Fibroblast of lung (primary cell): ENCODE measurements around the gene ABLIM2. TPM values are rescaled to one million over a fixed set of nuclear protein-coding genes. Genes with fewer than 3 reads are reported as not detected.

ENCODE experiments used
- DNase-seq, 2 donors: peaks; one replicate each; pipeline versions ENCODE4 v3.0.0 to v3.0.0-alpha.2; 2010; ENCODE audit warnings: low read depth in 2 of 2
- H2AFZ ChIP-seq: 2 replicates; pipeline ENCODE4 v1.5.1; 2012; ENCODE audit warnings: low read length, control low read depth, inconsistent platforms
- H3K27ac ChIP-seq: 2 replicates; pipeline ENCODE4 v1.5.1; 2011; ENCODE audit warnings: low read length, control low read depth; ENCODE audit not compliant: insufficient read depth
- H3K27me3 ChIP-seq: 2 replicates; pipeline ENCODE4 v1.5.1; 2011; ENCODE audit warnings: mild to moderate bottlenecking, low read length; ENCODE audit not compliant: control insufficient read depth, insufficient read depth
- H3K36me3 ChIP-seq: 2 replicates; pipeline ENCODE4 v1.5.1; 2011; ENCODE audit warnings: low read length; ENCODE audit not compliant: control insufficient read depth, insufficient read depth
- H3K4me1 ChIP-seq: 2 replicates; pipeline ENCODE4 v1.5.1; 2011; ENCODE audit warnings: low read length; ENCODE audit not compliant: control insufficient read depth, insufficient read depth; ENCODE audit errors: extremely low read depth
- H3K4me2 ChIP-seq: 2 replicates; pipeline ENCODE4 v1.5.1; 2011; ENCODE audit warnings: low read length, control low read depth; ENCODE audit not compliant: insufficient read depth; ENCODE audit errors: extremely low read depth
- H3K4me3 ChIP-seq, 4 experiments: fragments of 200-600 bp in 1 of 4; sonication (generic) in 1 of 4; replicated peaks in 1 of 4; 2 replicates each; pipeline ENCODE4 v1.5.1; 2011 to 2016; ENCODE audit warnings: low read length in 4 of 4, low read depth in 3 of 4, mild to moderate bottlenecking in 3 of 4, control low read depth in 2 of 4, inconsistent platforms in 1 of 4, mixed read lengths in 1 of 4; ENCODE audit not compliant: insufficient read depth in 1 of 4; ENCODE audit errors: control extremely low read depth in 1 of 4
- H3K79me2 ChIP-seq: 2 replicates; pipeline ENCODE4 v1.5.1; 2012; ENCODE audit warnings: mild to moderate bottlenecking, low read length, inconsistent platforms; ENCODE audit not compliant: control insufficient read depth, insufficient read depth
- H3K9ac ChIP-seq: 2 replicates; pipeline ENCODE4 v1.5.1; 2011; ENCODE audit warnings: mild to moderate bottlenecking, low read length, control low read depth; ENCODE audit not compliant: insufficient read depth
- H3K9me3 ChIP-seq: 2 replicates; pipeline ENCODE4 v1.5.1; 2012; ENCODE audit warnings: low read depth, low read length; ENCODE audit not compliant: control insufficient read depth, insufficient read depth
- H4K20me1 ChIP-seq: 2 replicates; pipeline ENCODE4 v1.5.1; 2011; ENCODE audit warnings: low read length; ENCODE audit not compliant: control insufficient read depth, insufficient read depth; ENCODE audit errors: extremely low read depth
- EZH2 ChIP-seq: IDR thresholded peaks from 2 replicates; pipeline ENCODE4 v1.5.1; 2012; ENCODE audit warnings: low read length, control low read depth, mild to moderate bottlenecking; ENCODE audit errors: missing control alignments
- polyA plus RNA-seq, 2 donors: library from polyadenylated mRNA; depleted of rRNA in 1 of 2; stranded (reverse) in 1 of 2; unstranded in 1 of 2; fragments of >200 nt; gene quantifications; 2 replicates each; pipeline ENCODE4 v1.2.1, GENCODE V29; 2011 to 2012; ENCODE audit warnings: missing spikeins in 1 of 2
- total RNA-seq: library from RNA; depleted of rRNA; stranded (reverse); fragments of >200 nt; gene quantifications from 2 replicates; pipeline ENCODE4 v1.2.1, GENCODE V29; 2014
- TF ChIP-seq, protein P1 (sequence below), 2 donors: IDR thresholded peaks in 1 of 2; conservative IDR thresholded peaks in 1 of 2; 1 replicate in 1 of 2; 2 replicates in 1 of 2; pipeline ENCODE4 v1.5.1; 2011 to 2012; ENCODE audit warnings: low read length in 2 of 2, control low read depth in 1 of 2, inconsistent platforms in 1 of 2, low read depth in 1 of 2, mild to moderate bottlenecking in 1 of 2

The ABLIM2 gene
- total and polyA plus RNA-seq, 2 donors (not counting 1 experiment from before 2014, with no cell fraction given) = 0.66 to 2.6 TPM

DNA sequence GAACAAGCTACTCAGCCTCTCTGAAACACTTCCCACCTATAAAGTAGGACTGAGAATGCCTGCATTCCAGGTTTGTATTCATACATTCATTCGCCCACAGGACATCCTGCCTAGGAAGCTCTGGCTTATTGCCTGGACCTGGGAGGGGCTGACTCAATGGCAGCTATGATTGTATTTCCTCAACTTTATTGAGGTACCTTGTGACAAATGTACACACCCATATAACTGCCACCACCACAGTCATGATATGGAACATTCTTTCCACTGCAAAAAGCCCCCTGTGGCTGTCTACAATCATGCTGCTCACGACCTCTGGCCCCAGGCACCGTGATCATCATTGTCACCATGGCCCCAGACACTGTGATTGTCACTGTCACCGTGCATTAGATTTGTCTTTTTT, 68.3 kb downstream of the ABLIM2 start:
- no peak overlapping the region for H3K4me2 ChIP-seq
- no peaks in the 10 kb centered on the region for H3K4me1 ChIP-seq
- no peaks in the 10 kb centered on the region for H3K27me3 ChIP-seq
- no peak overlapping the region for H3K9ac ChIP-seq
- H3K36me3 ChIP-seq = no peaks in the 10 kb centered on the region
- no peak overlapping the region for H2AFZ ChIP-seq
- H3K27ac ChIP-seq = no peak overlapping the region
- no peaks in the 10 kb centered on the region for H4K20me1 ChIP-seq
- H3K79me2 ChIP-seq = no peaks in the 10 kb centered on the region
- H3K4me3 ChIP-seq = no peak overlapping the region
- peak in 1 of 2 donors; percentile 71 for DNase-seq
- TF ChIP-seq, protein P1, sequence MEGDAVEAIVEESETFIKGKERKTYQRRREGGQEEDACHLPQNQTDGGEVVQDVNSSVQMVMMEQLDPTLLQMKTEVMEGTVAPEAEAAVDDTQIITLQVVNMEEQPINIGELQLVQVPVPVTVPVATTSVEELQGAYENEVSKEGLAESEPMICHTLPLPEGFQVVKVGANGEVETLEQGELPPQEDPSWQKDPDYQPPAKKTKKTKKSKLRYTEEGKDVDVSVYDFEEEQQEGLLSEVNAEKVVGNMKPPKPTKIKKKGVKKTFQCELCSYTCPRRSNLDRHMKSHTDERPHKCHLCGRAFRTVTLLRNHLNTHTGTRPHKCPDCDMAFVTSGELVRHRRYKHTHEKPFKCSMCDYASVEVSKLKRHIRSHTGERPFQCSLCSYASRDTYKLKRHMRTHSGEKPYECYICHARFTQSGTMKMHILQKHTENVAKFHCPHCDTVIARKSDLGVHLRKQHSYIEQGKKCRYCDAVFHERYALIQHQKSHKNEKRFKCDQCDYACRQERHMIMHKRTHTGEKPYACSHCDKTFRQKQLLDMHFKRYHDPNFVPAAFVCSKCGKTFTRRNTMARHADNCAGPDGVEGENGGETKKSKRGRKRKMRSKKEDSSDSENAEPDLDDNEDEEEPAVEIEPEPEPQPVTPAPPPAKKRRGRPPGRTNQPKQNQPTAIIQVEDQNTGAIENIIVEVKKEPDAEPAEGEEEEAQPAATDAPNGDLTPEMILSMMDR (conservative IDR thresholded peaks at IDR 0.05 in 1 of 2, IDR thresholded peaks at IDR 0.05 in 1 of 2; ENCODE audit: low read depth in 1 of 2, low read length in 2 of 2) = no peak
- TF ChIP-seq EZH2 = no peak
- no peaks in the 10 kb centered on the region for H3K9me3 ChIP-seq

DNA sequence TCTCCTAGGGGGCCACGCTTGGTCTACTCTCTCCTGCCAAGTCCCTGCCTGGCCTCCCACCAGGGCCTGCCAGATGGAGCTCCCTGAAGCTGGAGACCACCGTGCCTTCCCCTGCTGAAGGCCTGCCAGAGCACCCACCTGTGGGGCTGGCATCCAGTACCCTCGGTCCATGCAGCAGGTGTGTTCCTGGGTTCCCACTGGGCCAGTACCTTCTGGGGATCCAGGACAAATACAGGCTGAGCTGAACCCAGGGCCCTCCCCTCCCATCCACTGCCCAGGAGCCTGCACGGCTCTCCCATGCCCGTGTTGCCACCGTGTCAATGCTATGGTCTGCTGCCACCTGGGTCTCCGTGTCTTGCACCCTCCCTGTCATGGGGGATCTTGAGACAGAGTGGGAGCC, 68.8 kb downstream of the ABLIM2 start:
- Histone ChIP-seq H3K36me3 (no peaks in the 10 kb centered on the region), H3K27me3 (no peaks in the 10 kb centered on the region), H3K27ac (no peak overlapping the region), H3K4me2 (no peak overlapping the region), H4K20me1 (no peaks in the 10 kb centered on the region), H3K79me2 (no peaks in the 10 kb centered on the region), H2AFZ (no peak overlapping the region), H3K9ac (no peak overlapping the region), H3K9me3 (no peaks in the 10 kb centered on the region), H3K4me1 (no peaks in the 10 kb centered on the region), H3K4me3 (no peak overlapping the region)
- DNase-seq = no peak
- TF ChIP-seq, protein P1 (conservative IDR thresholded peaks at IDR 0.05 in 1 of 2, IDR thresholded peaks at IDR 0.05 in 1 of 2; ENCODE audit: low read depth in 1 of 2, low read length in 2 of 2) = no peak

DNA sequence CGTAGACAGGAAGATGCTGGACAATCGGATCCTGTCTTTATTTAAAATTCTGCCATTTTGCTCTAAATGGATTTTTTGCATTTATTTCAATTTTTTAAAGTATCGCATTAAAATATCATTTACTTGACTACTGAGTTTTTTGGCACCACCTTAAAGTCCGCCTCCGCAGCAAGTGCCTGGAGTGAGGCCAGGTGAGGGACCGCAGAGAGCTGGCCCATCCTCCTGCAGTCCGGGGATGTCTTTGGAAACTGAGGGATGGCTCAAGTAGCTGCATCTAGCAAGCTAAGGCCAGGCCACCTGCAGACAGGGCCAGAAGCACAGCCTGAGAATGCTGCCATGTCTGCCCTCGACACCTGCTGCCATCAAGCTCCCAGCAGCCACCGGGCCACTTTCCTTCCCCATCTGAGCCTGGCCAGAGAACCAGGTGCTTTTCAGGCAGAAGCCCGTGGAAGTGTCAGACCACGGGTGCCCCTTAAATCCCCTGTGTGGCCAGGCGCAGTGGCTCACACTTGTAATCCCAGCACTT, 69.6 kb downstream of the ABLIM2 start:
- no peaks in the 10 kb centered on the region for H4K20me1 ChIP-seq
- H2AFZ ChIP-seq = no peak overlapping the region
- H3K4me3 ChIP-seq = no peak overlapping the region
- H3K9ac ChIP-seq = no peak overlapping the region
- no peaks in the 10 kb centered on the region for H3K36me3 ChIP-seq
- DNase-seq = peak in 1 of 2 donors; percentile 7
- TF ChIP-seq, protein P1 (conservative IDR thresholded peaks at IDR 0.05 in 1 of 2, IDR thresholded peaks at IDR 0.05 in 1 of 2; ENCODE audit: low read depth in 1 of 2, low read length in 2 of 2) = no peak
- no peak for TF ChIP-seq EZH2
- no peaks in the 10 kb centered on the region for H3K27me3 ChIP-seq
- H3K4me2 ChIP-seq = no peak overlapping the region
- H3K9me3 ChIP-seq = no peaks in the 10 kb centered on the region
- no peaks in the 10 kb centered on the region for H3K79me2 ChIP-seq
- H3K27ac ChIP-seq = no peak overlapping the region
- H3K4me1 ChIP-seq = no peaks in the 10 kb centered on the region
